ENCODE data around the gene DMPK. TPM values are rescaled to one million over a fixed set of nuclear protein-coding genes. Genes with fewer than 3 reads are reported as not detected.
"Not testable (repeated sequence)": the region's sequence is repeated elsewhere in the genome, so short reads cannot be mapped to it uniquely, and the experiment has no call there.

DMPK gene
- total RNA-seq, 1 donor from 2014 or later, result 284 TPM

DNA sequence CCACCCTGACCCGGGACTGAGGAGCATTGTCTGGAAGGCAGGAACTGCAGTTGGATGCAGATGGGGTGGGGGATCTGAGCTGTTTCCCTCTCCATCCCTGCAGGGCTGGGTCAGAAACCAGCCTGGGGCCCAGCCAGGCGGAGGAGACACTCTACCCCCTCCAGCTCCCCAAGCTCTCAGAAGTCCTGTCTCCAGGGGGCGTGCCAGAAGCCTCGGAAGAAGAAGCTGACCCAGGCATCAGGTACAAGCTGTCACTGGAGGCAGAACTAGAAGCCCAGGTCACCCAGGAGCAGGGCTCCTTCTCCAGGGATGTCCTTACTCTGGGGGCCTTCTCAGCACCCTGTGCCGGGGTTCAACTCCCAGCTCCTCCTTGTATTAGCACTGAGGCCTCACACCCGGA lies 28.7 kb downstream of the DMPK start:
- Histone ChIP-seq H3K9me3 (replicated peaks) (no peaks in the 10 kb centered on the region), H3K27me3 (ENCODE audit: low read depth) (no peaks in the 10 kb centered on the region), H3K27ac (replicated peaks) (no peak overlapping the region), H3K4me3 (no peak overlapping the region), H3K36me3 (no peaks in the 10 kb centered on the region), H3K4me1 (no peaks in the 10 kb centered on the region)
- no peak for DNase-seq
- intact Hi-C loops (cut with micrococcal nuclease), result no loop called here
- TF ChIP-seq, protein P1, sequence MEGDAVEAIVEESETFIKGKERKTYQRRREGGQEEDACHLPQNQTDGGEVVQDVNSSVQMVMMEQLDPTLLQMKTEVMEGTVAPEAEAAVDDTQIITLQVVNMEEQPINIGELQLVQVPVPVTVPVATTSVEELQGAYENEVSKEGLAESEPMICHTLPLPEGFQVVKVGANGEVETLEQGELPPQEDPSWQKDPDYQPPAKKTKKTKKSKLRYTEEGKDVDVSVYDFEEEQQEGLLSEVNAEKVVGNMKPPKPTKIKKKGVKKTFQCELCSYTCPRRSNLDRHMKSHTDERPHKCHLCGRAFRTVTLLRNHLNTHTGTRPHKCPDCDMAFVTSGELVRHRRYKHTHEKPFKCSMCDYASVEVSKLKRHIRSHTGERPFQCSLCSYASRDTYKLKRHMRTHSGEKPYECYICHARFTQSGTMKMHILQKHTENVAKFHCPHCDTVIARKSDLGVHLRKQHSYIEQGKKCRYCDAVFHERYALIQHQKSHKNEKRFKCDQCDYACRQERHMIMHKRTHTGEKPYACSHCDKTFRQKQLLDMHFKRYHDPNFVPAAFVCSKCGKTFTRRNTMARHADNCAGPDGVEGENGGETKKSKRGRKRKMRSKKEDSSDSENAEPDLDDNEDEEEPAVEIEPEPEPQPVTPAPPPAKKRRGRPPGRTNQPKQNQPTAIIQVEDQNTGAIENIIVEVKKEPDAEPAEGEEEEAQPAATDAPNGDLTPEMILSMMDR (IDR thresholded peaks at IDR 0.05; ENCODE audit: borderline replicate concordance), result no peak

DNA sequence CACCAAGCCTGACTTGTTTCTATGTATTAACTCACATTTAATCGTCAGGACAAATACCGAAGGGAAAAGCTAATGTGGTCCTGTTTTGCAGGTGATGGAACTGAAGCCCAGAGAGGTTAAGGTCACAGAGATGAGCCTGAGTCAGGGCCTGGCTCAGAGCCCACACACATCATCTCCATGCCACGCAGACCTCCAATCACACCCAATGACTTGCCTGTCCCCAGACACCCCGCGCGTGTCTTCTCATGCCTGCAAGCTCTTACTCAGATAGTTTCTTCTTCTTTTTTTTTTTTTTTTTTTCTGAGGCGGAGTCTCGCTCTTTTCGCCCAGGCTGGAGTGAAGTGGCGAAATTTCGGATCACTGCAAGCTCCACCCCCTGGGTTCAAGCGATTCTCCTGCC lies 29.7 kb downstream of the DMPK start:
- intact Hi-C loops (cut with micrococcal nuclease), result no loop called here
- no peaks in the 10 kb centered on the region for H3K4me1 ChIP-seq
- H3K27ac ChIP-seq (replicated peaks), result no peak overlapping the region
- H3K9me3 ChIP-seq (replicated peaks), result no peaks in the 10 kb centered on the region
- H3K36me3 ChIP-seq, result no peaks in the 10 kb centered on the region
- TF ChIP-seq, protein P1 (IDR thresholded peaks at IDR 0.05; ENCODE audit: borderline replicate concordance), result no peak
- no peak overlapping the region for H3K4me3 ChIP-seq
- no peaks in the 10 kb centered on the region for H3K27me3 ChIP-seq (ENCODE audit: low read depth)
- no peak for DNase-seq

DNA sequence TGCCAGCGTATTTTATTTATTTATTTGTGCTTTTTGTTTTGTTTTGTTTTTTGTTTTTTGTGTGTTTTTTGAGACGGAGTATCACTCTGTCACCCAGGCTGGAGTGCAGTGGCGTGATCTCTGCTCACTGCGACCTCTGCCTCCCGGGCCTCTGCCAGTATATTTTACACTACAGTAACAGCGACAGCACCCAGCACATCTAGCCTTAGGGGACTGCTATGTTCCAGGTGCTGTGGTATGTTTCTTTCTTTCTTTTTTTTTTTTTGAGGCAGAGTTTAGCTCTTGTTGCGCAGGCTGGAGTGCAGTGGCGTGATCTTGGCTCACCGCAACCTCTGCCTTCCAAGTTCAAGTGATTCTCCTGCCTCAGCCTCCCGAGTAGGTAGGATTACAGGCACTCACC lies 30.8 kb downstream of the DMPK start:
- H3K27me3 ChIP-seq (ENCODE audit: low read depth); DNase-seq; H3K4me3 ChIP-seq; H3K36me3 ChIP-seq; H3K4me1 ChIP-seq; H3K9me3 ChIP-seq (replicated peaks); intact Hi-C loops (cut with micrococcal nuclease); H3K27ac ChIP-seq (replicated peaks): not testable (repeated sequence)

DNA sequence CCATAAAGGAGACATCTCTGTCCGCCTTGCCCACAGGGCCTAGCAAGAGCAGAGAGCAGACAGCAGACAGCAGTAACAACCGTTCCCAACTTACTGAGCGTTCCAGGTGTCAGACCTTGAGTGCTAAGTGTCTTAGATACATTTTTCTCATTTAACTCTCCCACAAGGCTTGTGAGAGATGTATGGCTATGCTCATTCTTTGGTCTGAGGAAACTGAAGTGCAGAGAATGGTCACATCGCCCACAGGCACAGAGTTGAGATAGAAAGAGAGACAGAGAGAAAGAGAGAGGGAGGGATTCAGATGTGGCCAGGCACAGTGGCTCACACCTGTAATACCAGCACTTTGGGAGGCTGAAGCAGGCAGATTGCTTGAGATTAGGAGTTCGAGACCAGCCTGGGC lies 34.8 kb downstream of the DMPK start:
- TF ChIP-seq, protein P1 (IDR thresholded peaks at IDR 0.05; ENCODE audit: borderline replicate concordance), result no peak
- no peaks in the 10 kb centered on the region for H3K27me3 ChIP-seq (ENCODE audit: low read depth)
- no peaks in the 10 kb centered on the region for H3K4me1 ChIP-seq
- no peak for DNase-seq
- intact Hi-C loops (cut with micrococcal nuclease), result no loop called here
- H3K4me3 ChIP-seq, result no peak overlapping the region
- no peaks in the 10 kb centered on the region for H3K9me3 ChIP-seq (replicated peaks)
- no peak overlapping the region for H3K27ac ChIP-seq (replicated peaks)
- H3K36me3 ChIP-seq, result no peaks in the 10 kb centered on the region

DNA sequence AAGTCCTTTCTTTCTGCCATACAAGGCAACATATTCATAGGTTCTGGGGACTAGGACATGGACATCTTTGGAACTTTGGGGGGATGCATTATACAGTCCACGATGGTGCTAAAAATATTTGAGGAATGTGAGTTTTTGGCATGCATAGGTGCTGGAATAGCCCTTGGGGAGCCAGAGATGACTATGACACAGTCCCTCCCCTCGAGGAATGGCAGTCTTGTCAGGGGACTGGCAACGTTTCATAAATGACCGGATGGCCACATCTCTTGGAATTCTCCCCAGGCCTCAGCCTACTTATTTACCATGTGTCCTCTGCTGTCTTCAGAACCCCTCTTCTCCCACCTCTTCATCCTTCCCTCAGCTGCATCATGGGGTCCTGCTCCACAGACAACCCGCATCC lies 35.4 kb downstream of the DMPK start:
- Histone ChIP-seq H3K9me3 (replicated peaks) (no peaks in the 10 kb centered on the region), H3K36me3 (no peaks in the 10 kb centered on the region)
- DNase-seq, result no peak

DNA sequence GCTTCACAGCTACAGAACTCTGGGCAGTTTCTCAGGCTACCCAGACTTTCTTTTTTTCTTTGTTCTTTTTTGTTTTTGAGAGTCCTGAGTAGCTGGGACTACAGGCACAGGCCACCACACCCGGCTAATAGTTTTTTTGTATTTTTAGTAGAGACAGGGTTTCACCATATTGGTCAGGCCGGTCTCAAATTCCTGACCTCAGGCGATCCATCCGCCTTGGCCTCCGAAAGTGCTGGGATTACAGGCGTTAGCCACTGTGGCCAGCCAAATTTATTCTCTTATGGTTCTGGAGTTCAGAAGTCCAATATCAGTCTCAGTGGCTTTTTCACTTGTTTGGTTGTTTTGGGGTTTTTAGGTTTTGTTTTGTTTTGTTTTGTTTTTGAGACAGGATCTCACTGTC lies 36.7 kb downstream of the DMPK start:
- DNase-seq, result no peak
- H3K36me3 ChIP-seq, result no peaks in the 10 kb centered on the region

More for the DNA sequence above, 35.4 kb downstream of the DMPK start:
- H3K27ac ChIP-seq (replicated peaks), result no peak overlapping the region
- H3K27me3 ChIP-seq (ENCODE audit: low read depth), result no peaks in the 10 kb centered on the region
- H3K4me1 ChIP-seq, result no peaks in the 10 kb centered on the region
- no peak overlapping the region for H3K4me3 ChIP-seq
- TF ChIP-seq, protein P1 (IDR thresholded peaks at IDR 0.05; ENCODE audit: borderline replicate concordance), result no peak
- intact Hi-C loops (cut with micrococcal nuclease), result no loop called here

More for the DNA sequence above, 36.7 kb downstream of the DMPK start:
- intact Hi-C loops (cut with micrococcal nuclease), result no loop called here
- H3K4me1 ChIP-seq, result no peaks in the 10 kb centered on the region
- H3K27me3 ChIP-seq (ENCODE audit: low read depth), result no peaks in the 10 kb centered on the region
- no peak overlapping the region for H3K27ac ChIP-seq (replicated peaks)
- H3K9me3 ChIP-seq (replicated peaks), result no peaks in the 10 kb centered on the region
- H3K4me3 ChIP-seq, result no peak overlapping the region
- TF ChIP-seq, protein P1 (IDR thresholded peaks at IDR 0.05; ENCODE audit: borderline replicate concordance), result no peak
